HG02870 (cell line): ENCODE results near the gene HTATSF1.

Experiments
- ATAC-seq: cut with Tn5 transposase; IDR thresholded peaks from one replicate; pipeline ENCODE4 v1.9.1; 2021; ENCODE audit warnings: mild to moderate bottlenecking, moderate library complexity; ENCODE audit not compliant: unreplicated experiment

The HTATSF1 gene, protein sequence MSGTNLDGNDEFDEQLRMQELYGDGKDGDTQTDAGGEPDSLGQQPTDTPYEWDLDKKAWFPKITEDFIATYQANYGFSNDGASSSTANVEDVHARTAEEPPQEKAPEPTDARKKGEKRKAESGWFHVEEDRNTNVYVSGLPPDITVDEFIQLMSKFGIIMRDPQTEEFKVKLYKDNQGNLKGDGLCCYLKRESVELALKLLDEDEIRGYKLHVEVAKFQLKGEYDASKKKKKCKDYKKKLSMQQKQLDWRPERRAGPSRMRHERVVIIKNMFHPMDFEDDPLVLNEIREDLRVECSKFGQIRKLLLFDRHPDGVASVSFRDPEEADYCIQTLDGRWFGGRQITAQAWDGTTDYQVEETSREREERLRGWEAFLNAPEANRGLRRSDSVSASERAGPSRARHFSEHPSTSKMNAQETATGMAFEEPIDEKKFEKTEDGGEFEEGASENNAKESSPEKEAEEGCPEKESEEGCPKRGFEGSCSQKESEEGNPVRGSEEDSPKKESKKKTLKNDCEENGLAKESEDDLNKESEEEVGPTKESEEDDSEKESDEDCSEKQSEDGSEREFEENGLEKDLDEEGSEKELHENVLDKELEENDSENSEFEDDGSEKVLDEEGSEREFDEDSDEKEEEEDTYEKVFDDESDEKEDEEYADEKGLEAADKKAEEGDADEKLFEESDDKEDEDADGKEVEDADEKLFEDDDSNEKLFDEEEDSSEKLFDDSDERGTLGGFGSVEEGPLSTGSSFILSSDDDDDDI

DNA sequence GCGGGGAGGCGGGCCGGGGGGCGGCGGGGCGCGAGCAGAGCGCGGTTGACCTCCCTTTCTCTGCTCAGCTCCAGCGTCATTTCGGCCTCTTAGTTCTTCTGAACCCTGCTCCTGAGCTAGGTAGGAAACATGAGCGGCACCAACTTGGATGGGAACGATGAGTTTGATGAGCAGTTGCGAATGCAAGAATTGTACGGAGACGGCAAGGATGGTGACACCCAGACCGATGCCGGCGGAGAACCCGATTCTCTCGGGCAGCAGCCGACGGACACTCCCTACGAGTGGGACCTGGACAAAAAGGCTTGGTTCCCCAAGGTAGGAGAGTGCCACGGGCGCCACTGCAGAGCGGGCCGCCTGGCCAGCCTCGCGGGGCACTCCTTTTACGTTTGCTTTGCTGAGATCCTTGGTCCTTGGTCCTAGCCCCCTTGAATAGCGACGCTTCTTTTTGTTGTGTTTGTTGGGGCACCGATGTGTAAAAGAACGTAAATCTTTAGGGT is at the start of gene HTATSF1:
TSS of gene HTATSF1 (plus strand) at position 37 of the 497 bp plus-strand sequence. CDS start at position 130, 93 bp downstream.
- no peak for ATAC-seq

DNA sequence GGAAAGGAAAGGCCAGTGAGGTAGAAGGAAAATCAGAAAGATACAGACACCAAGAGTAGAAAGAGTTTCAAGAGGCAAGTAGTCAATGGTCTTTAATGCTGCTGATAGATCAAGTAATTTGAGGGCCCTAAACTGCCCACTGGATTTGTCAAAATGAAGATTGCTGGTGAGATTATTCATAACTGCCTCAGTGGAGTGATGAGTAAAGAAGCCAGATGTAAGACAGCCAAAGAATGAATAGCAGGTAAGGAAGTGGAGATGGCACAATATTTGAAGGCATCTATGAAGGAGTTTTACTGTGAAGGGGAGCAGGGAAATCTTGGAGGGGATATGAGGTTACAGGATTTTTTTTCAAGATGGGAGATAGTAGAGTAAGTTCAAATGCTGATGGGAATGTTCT is 49.4 kb upstream of the HTATSF1 start:
- no peak for ATAC-seq

DNA sequence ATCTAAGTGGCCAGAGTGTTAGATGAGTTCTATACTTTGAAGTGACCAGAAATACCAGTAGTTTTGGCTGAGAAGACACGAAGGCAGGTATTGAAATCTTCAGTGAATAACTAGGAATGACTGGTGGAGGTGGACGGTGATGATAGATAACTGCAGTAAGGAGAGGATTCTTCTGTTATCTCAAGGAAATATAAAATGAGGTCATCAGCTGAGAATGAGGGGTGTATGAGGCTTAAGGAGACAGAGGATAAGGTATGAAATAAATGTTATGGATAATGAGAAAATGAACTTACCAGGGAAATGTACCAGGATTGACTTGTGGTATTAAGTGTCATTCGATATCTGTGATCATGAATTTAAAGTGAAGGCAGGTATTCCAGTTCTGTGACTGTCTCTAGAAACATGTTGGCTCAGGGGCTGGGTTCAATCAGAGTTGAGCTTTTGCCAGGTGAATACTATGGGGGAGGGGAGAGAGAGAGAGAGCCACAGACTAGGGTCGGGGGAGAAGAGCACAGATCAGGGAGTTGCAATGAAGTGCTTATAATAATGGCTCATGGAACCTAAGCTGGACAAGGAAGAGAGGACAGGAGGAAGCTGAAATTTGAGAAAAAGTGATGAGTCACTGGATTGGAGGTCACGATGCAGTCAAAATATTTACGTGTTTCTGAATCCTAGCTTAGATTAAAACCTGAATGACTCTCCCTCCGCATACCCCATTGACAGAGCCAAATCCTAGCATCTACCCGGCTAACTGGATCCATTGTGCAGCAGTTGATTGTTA is 47.2 kb upstream of the HTATSF1 start:
- no peak for ATAC-seq

DNA sequence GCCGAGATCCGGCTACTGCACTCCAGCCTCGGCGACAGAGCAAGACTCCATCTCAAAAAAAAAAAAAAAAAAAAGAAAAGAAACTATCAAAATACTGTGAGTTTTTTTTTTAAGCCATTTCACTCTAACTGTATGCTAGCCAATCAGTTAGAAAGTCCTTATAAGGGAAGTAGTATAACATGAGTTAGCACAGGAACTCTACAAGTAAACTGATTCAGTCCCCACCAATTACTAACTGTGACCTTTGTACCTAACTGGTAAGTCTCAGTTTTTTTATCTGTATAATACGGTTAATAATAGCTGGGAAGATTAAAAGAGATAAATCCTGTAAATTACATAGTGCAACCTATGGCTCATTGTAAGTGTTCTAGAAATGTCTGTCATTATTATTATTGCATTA is 44.8 kb upstream of the HTATSF1 start:
- ATAC-seq: no peak

DNA sequence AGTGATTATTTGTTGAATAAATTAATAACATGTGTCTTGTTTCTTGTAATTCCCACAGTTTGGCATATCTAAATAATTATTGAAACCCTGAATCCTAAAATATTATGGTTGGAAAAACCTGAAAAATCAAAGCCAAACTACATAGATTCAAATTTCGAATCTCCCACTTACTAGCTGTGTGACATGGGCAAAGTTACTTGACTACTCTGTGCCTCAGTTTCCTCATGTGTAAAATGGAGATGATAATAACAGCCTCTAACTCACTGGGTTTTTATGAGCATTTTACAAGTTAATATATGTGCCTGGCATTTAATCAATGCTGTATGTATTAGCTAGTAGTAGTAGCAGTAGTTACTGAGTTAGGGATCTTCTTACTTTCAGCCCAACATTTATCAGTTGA is 44.3 kb upstream of the HTATSF1 start:
- no peak for ATAC-seq

DNA sequence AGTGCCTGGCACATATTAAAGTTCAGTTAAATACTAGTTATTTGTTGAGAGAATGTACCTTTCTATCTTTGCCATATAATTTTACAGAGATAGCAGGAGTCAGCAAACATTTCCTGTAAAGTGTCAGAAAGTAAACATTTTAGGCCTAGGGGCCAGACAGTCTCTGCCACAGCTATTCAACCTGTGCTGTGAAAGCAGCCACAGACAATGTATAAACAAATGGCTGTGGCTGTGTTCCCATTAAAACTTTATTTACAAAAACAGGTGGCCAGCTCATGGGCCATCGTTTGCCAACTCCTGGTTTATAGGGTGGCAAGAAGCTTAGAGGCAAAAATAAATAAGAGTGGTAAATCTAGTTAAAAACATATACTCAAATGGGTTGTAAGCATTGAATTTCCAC is 43.6 kb upstream of the HTATSF1 start:
- no peak for ATAC-seq

DNA sequence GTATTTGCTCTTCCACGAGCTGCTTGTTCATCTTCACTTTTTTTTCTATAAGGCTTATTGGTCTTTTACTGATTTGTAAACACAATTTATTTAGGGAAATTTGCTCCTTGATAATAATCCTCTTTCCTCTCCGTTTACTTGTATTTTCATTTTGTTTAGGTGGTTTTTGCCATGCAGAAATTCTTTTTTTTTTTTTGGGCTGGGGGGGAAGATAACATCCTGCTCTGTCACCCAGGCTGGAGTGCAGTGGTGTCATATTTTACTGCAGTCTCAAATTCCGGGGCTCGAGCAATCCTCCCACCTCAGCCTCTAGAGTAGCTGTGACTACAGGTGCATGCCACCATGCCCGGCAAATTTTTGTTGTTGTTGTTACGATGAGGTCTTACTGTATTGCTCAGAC is 41.3 kb upstream of the HTATSF1 start:
- no peak for ATAC-seq

DNA sequence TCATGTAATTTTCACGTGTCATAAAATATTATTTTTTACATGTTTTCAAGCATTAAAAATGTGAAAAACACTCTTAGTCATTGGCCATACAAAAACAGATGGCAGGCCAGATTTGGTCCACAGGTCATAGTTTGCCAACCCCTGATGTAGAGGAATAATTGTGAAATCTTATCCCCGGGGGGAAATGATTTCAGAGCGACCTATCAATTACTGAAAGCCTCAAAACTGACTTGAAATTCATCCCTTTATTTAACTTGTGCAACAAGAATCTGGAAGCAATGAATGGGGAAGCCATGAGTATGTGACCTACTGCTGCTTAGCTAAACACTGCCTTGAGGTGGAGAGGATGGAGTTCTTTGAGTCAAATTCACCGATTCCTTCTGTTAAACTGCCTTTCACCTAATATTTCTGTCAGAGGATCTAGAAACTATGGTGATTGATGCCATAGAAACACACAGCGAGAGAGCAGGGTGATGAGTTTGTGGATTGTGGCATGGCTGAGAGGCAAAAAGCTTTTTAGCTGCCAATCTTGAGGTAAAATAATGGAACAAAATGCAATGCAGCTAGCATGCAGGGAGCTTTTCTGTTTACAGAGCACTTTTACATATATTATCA is 40.0 kb upstream of the HTATSF1 start:
- ATAC-seq: no peak

DNA sequence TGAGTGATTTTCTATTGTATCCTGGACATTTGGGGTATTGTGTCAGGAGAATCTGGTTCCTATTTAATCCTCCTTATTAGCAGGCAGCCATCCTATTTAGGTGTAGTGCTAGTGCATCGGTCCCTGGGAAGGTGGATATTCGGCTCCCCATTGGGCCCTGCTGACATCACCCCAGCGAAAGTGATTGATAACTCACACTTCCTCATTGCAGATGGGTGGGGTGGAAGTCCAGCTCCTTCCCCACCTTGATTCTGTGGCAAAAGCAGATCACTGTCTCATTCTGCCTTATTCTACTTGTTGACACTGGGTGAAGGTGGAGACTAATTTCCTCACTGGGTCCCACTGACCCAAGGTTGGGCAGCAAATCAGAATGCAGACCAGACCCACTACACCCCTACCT is 32.8 kb upstream of the HTATSF1 start:
- no peak for ATAC-seq

DNA sequence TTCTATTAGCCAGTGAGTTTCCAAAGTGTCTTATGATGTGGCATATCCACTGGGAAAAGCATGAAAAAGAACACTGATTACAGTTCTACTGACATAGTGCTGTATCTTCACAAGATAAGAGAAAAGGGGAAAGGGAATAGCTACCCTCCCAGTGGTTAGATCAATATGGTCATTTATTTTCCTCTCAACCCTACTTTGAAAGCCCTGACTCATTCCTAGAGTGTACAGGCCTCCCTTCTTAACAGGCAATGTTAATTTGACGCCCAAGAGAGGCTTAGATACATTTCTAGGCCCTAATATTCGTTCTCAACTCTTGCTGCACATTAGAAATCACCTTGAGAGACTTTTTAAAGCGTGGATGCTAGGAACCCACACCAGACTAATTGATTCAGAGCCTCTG is 30.1 kb upstream of the HTATSF1 start:
- ATAC-seq: peak; percentile 74

DNA sequence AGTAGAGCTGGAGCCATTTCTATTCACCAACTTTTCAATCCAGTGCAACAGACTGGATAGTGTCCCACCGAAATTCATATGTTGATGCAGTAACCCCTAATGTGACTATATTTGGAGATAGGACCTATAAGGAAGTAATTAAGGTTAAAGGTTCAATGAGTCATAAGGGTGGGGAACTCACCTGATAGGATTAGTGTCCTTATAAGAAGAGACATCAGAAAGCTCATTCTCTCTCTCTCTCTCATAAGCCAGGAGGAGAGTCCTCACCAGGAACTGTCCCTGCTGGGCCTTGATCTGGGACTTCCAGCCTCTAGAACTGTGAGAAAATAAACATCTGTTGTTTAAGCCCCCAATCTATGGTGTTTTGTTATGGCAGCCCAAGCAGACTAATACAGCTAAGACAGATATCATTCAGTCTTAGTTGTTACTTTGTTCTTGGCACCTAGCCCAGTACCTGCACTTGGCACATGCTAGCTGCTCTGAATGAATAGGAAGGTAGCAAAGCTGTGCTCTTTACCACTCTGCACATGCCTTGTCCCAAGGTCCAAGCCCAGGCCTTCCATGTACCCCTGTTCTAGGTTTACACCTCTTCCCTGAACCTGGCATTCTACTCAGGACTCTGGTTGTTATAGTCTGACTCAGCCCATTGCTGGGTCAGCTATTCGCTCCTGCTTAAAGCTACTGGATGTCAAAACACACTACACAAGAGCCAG is 28.8 kb upstream of the HTATSF1 start:
- ATAC-seq: no peak

DNA sequence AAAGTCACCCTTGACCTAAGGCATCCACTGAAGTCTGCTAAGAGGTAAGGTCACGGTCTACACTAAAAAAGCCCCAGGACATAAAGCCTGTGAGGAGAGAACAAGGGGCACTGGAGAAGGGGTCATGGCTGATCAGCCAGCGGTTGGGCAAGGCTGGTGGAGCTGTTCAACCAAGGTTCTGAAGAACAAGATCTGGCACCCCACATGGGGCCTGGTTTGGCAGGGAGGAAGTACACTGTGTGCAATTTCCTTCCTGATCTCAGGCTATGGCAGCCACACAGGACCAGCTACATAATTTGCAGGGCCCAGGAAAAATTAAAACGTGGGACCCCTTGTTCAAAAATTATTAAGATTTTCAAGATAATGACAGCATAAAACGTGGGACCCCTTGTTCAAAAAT is 23.7 kb upstream of the HTATSF1 start:
- no peak for ATAC-seq

DNA sequence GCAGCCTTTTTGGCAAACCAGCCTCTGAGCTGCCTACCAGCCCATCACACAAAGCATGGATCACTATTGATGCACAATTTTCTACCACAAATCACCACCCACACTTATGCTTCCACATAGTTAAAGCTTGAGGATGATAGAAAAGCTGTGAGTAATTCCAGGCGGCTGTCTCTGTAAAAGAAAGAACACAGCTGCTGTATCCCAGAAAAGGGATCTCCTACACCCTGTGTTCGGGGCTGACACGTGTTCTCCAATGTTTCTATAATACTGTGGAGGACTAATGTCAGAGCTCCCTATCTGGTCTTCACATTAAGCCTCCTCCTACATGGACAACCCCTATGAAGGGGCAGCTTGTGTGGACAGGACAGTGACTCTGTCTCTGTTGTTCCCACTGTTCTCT is 22.2 kb upstream of the HTATSF1 start:
- ATAC-seq: no peak

DNA sequence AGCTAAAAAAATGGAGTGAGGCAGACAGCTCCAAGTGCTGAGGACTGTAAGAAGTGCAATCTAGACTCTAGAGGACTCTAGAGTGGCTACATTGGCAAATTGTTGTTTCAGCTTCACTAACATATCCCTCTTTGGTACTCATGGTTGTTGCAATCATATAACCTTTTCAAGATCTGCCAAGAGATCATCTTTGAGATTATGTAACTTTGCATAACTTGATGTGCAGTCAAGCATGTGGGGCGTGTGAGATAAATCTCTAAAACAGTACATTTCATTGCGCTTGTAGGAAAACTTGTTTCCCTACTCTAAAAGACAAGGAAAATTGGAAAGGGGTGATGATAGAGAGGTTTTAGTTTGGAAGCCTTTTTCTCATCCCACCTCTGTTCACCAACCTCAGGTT is 20.9 kb upstream of the HTATSF1 start:
- ATAC-seq: no peak

DNA sequence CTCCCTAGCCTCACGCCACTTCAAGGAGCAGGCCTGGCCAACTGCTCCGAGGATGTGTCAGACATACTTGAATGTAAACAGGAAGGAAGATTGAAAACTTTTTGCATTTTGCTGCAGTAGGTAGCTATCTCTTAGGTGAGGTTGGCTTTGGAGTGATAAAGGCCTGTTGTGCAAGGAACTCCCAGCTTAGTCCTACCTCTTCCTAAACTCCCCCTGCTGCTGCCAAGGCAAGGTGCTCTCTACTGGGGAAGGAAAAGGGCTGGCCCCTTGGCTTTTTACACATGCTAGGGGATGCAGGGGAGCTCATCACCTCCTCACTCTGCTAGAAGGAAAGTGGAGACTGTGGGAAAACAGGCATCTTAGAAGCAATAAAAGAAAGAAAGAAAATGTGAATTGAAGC is 20.4 kb upstream of the HTATSF1 start:
- ATAC-seq: no peak

DNA sequence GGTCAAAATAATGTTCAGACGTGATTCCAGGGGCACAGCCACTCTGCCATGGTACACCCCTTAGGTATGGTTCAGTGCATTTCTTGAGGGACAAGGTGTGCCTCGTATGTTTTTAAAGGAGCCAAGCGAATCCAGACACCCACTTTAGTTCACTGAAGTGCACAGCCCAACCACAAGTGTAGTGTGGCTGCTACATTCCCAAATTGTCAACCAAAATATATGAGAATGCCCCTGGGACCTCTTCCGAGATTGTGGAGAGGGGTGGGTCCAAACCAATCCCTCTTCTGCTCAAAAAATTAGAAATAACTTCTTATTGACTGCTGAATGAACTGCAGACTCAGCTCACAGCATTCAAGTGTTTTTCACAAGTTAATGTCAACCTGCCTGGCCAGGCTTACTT is 17.0 kb upstream of the HTATSF1 start:
- ATAC-seq: no peak

DNA sequence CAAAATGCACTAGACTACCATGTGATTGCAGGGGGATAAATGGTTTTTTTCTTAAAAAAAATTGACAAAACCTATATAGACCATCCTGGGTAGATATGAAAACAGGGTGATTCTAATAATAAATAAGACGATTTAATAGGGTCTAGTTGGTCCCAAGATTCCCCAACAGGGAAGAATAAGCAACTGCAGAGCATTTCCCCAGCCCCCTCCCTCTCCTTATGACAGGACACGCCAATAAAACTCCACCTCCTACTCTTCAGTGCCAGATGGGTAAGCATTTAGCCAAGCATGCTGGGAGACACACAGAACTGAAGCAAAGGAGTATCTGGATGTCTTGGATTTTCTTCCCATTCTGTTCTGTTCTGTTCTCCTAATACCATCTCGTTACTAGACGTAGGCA is 9.7 kb upstream of the HTATSF1 start, which contains the start of gene BRS3:
TSS of gene BRS3 (plus strand) at position 301 of the 400 bp plus-strand sequence. CDS start 168 bp downstream, outside the sequence.
- ATAC-seq: no peak

DNA sequence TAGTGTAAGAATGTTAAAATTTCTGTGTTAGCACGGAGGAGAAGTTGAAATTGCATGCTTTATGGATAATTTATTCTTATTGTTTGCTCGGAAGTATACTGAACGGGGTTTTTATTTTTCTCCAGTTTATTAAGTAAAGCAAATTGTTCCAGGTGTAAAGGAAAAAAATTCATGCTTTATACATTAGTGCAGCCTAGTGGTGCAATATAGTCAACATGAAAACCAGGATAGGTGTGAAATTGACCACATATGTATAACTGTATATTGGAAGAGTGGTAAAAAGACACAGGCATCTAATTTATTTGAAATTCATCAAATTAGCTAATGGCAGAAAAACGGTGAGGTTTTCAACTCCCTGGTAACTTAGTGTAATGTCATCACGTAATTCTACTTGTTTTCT is 8.7 kb upstream of the HTATSF1 start:
- ATAC-seq: no peak

DNA sequence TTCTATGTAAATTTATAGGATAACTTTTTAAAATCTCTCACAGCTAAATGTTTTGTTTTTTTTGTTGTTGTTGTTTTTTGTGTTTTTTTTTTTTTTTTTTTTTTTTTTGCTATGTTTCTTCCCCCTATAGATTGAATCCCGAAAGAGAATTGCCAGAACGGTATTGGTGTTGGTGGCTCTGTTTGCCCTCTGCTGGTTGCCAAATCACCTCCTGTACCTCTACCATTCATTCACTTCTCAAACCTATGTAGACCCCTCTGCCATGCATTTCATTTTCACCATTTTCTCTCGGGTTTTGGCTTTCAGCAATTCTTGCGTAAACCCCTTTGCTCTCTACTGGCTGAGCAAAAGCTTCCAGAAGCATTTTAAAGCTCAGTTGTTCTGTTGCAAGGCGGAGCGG is 5.6 kb upstream of the HTATSF1 start:
- ATAC-seq: no peak

DNA sequence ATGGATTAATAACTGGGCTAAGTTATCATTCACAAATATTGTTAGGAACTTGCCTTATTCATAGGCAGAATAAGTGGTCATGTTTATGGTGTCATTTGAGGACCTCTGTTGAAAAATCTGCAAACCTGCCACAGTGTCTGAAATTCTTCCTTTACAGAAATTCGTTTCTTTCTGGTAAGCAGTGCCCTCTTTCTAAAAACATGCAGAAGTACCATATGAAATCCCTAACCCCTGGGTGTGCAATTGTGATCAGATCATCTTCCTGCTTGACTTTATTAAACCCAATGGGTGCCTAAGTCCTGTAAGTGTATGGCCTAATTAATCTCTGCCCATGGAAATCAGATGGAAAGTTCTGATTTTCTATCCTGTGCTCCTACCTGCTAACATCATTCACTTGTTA is 4.4 kb upstream of the HTATSF1 start:
- ATAC-seq: no peak
